ENCODE measurements around the gene CARD8.

CARD8 gene

DNA sequence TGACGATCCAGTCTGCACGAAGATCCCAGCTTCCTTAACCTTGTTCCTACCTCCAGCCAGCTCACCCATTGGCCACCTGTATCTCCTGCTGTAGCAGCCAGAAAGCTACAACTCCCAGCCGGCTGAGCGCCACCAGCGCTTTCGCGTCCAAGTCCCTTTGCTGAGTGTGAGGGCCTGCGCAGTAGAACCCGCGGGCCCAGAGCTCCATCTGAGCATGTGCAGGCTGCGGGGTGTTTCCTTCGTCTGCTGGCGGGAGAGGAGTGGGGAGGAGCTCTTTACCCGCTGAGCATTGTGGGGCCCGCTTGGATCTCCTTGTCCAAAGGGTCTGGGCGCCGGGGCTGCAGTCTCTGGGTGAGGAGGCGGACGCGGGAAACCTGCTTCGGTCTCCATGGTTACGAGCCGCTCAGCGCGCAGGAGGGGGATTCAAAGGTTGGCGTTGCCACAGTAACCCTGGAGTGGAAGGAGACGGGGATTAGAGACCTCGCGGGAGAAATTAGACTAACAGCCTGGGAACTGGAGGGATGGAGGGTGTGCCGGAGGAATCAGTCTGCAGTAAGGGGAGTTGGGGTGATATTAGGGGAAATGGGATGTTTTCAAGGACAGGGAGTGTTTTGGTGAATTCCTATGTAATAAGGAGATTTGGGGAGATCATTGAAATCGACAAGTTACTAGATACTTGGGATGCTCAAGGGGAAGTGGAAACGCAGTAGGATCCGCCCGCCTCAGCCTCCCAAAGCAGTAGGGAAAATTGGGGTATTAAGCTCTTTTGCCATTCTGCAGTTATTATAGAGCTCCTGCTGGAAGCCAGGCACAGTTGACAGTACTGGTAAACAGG lies 51.7 kb downstream of the CARD8 start:
- peak; percentile 89 for DNase-seq

DNA sequence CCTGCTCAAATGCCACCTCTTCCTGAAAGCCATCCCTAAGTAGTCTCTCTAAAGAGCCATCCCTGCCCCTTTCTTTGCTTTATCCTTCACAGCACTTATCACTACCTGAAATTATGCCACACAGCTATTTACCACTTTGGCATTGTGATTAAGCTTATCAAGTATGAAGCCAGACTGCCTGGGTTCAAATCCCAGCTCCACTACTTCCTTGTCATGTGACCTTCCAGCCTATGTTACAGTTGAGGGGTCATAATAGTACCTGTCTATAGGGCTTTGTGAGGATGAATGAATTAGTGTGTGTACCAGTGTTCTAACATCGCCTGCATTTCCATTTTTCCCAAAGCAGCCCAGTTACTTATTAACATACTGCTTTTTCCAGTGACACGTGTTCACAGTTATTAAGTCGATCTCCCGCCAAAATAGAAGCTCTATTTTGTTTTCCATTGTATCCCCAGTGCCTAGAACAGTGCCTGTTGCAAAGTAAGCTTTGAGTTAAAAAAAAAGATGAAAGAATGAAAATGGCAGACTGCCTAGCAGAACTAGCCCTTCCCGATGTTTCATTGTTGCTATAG lies 52.4 kb downstream of the CARD8 start:
- DNase-seq = no peak

DNA sequence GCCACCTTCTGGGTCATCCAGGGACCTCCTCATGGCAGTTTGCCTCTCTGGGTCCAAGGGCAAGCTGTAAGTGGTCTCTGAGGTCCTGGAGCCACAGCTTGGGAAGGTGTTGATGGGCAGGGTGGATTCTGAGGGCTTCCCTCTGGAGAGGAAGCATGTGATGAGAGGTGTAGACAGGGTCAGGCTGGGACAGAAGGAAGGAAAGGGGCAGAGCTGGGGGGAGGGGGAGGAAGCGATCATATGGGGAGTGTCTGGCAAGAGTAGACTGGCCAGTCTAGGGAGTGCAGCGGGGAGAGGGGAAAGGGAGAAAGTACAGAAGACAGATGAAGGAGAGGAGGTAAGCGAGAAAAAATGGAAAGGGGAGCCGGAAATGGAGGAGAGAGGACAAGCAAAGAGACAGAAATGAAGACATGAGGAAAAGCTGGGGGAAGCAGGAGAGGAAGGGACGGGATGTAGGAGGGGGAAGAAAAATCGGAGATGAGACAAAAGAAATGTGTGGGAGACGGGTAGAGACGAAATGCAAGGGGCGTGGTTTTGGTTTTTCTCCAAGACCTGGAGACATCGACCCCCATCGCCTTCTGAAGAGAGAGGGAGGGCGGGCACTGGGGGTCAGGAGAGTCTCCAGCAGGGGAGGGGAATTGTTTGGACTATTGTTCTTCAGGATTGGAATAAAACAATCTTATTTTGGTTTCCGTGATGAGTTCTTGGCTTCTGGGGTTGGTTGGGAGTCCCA lies 58.6 kb downstream of the CARD8 start:
- no peak for DNase-seq

DNA sequence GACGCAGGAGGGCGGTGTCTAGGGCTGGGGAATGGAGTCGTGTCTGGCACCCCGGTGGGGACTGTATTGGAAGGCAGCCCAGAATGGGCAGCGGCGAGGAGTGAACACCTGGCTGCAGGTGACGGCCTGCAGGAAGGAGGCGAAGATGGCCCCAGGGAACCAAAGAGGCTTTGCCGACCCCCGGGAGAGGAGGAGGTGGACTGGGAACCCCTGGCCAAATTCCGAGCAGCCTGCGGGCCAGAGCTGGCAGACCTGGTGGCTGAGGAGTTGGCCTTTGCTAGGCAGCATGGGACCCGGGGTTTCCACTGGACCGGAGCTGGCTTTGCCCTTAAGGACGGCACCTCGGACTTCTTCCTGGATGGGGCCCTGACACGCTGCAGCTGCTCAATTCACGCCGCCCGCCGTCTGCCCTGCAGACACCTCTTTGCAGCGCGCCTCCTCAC lies 59.4 kb downstream of the CARD8 start:
- DNase-seq = no peak

DNA sequence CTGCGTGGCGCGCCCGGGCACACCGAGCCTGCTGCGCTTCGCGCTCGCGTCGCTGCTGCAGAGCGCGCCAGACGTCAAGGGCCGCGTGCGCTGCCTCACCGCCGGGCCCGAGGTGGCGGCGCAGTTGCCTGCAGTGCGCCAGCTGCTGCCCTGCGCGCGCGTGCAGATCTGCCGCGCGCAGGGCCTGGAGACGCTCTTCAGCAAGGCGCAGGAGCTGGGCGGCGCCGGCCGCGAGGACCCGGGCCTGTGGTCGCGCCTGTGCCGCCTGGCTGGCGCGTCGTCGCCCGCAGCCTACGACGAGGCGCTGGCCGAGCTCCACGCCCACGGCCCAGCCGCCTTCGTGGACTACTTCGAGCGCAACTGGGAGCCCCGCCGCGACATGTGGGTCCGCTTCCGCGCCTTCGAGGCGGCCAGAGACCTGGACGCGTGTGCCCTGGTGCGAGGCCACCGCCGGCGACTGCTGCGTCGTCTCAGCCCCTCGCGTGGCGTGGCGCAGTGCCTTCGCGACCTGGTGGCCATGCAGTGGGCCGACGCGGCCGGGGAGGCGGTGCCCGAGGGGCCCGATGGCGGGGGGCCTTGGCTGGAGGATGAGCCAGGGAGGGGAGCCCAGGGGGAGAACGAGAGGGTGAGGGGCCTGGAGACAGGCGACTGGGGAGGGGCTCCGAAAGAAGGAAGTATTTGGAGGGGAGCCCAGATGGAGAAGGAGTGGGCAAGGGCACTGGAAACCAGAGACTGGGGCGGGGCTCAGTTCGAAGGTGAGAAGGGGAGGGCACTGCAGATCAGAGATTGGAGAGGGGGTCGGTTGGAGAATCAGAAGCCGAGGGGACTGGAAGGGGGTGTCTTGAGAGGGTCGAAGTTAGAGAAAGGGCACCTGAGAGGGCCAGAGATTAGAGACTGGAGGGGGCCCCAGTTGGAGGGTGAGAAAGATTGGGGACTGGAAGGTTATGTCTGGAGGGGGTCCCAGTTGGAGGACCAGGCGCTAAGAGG lies 60.6 kb downstream of the CARD8 start:
- no peak for DNase-seq

DNA sequence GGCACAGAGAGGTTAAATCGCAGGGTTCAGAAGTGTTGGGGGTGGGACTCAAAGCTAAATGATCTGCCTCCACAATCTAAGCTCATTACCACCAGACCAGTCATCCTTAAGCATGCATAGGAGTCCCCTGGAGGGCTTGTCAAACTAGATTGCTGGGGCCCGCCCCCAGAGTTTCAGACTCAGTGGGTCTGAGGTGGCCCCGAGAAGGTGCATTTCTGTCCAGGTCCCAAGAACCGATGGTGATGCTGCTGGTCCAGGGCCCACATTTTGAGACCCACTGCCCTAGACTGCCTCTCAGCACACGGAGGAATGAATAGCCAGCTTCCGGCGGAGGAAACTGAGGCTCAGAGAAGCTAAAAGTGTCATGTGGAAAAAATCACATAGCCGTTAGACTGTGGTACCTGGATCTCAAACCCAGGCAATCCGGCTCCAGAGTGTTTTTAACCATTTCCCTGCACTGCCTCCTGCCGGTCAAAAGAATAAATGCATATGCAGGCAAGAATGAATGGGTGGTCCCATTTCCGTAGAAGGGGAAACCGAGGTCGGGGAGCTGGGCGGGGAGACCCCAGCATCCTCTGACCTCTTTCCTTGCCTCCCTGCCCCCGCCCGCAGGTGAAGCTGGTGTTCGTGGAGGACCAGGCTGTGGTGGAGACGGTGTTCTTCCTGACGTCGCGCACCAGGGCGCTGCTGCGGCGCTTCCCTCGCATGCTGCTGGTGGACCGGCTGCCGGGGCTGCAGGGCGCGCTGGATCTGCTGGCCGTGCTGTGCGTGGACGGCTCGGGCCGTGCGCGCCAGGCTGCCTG lies 61.5 kb downstream of the CARD8 start:
- no peak for DNase-seq

DNA sequence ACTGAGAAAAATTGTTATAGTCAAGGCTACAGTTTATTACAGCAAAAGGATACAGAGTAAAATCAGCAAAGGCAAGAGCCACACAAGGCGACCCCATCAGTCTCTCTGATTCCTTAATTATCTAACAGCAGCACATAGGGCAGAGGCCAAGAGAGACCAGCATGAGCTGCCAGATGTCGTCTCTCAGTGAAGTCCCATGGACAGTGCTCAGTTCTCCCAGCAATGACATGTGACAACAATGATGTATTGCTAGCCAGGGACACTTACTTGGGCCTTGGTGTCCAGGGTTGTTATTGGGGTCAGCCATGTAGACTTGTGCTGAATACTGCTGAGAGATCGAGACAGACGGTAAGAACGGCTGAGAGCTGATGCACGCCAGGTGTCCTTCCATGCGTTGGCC lies 63.0 kb downstream of the CARD8 start:
- no peak for DNase-seq

DNA sequence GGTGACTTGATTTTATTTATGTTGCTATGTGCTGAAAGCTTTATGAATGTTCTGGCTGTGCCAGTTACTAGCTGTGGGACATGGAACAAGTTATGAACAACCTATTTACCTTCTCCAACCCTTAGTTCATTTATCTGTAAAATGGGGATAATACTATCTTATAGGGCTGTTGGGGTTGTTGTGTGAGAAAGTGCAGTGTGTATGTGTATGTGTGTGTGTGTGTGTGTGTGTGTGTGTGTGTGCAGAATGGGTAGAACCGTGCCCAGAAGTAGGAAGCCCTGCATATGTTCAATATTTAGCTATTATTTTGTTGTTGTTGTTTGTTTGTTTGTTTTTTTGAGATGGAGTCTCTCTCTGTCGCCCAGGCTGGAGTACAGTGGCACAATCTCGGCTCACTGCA lies 64.8 kb downstream of the CARD8 start:
- DNase-seq = no peak

DNA sequence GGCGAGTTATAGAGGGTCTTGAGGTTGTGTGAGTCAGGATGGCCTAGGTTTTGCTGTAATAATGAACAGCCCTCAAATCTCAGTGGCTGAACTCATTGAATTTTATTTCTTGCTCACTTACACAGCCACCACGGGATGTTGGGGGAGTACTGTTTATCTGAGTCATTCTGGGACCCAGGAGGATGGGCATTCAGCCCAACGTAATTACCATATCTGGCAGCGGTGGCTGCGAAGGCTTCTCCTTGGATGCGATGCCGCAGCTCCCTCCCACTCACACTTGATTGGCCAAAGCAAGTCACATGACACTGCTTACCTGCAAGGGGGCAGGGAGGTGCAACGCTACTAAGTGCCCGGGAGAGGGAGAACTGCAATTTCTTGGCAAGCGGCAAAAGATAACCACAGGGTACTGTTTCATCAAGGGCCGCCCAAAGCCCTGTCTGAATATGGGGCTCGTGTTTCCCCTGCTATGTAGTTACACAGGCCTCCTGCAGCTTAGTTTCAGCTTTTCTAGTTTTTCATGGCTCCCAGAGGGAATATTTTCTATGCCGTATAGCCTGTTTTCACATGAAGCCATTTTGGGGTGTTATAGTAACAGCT lies 65.3 kb downstream of the CARD8 start:
- peak; percentile 56 for DNase-seq

DNA sequence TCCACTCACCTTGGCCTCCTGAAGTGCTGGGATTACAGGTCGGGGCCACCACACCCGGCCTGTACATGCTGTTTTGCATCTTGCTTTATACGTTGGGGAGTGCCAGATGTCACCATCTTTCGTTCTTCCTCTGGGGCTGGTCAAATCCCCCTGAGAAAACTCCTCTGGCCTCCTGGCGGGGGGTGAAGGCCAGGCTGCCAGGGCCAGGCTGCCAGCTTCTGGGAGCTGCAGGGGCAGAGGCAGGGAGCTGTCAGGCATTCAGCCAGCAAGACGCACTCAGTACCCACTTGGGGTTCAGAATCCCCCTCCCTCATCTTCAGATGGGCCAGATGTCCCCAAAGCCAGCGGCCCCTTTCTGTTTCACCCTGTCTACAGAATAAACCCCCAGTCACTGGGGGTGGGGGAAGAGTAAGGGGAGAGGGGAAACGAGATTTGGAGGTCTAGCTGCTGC lies 69.1 kb downstream of the CARD8 start:
- no peak for DNase-seq

DNA sequence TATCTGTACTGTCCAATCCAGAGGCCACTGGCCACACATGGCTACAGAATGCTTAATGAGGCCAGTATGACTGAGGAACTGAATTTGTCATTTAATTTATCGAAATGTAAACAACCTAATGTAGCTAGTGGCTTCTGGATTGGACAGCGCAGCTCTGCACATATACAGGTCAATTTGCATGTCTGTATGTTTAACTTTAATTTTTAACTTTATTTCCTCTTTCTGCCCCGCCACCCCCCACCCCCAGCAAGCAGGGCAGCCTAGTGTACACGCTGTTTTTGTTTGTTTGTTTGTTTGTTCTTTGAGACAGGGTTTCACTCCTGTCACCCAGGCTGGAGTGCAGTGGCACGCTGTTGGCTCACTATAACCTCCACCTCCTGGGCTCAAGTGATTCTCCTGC lies 69.7 kb downstream of the CARD8 start:
- DNase-seq = no peak

DNA sequence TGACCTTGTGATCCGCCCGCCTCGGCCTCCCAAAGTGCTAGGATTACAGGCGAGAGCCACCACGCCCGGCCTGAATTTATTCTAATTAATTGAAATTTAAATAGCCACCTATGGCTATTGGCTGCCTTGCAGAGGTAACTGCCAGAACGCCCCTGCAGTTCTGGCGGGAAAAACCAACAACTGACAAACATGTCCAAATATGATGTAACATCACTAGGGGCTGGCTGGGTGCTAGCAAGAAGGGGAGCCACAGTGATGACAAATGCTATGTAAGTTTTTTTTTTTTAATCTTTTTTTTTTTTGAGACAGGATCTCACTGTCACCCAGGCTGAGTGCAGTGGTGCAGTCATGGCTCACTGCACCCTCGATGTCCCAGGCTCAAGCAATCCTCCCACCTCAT lies 72.4 kb downstream of the CARD8 start:
- no peak for DNase-seq

DNA sequence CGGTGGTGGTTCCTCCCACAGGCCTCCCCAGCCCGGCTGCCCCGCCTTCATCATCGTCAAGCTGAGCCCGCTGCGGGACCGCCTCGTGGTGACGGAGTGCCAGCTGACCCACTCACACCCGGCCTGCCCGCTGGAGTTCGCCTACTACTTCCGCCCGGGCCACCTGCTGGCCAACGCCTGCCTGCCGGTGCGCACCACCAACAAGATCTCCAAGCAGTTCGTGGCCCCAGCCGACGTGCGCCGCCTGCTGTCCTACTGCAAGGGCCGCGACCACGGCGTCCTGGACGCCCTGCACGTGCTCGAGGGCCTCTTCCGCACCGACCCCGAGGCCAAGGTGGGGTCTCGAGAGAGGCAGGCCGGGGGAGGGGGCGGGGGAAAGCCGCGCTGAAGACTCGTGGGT lies 73.3 kb downstream of the CARD8 start:
- DNase-seq = no peak

DNA sequence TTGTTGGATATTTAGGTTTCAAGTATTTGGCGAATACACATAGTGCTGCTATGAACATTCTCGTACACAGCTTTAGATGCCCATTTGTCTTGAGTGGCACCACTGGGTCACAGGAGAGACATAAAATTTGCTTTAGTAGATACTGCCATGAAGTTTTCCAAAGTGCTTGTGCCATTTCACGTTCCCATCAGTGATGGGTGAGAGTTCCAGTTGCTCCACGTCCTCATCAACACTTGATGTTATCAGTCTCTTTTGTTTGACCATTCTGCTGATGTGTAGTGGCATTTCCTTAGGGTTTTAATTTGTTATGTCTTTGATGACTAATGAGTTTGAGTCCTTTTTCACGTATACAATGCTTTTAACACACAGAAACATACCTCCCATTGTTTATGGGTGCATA lies 74.2 kb downstream of the CARD8 start:
- DNase-seq = no peak

DNA sequence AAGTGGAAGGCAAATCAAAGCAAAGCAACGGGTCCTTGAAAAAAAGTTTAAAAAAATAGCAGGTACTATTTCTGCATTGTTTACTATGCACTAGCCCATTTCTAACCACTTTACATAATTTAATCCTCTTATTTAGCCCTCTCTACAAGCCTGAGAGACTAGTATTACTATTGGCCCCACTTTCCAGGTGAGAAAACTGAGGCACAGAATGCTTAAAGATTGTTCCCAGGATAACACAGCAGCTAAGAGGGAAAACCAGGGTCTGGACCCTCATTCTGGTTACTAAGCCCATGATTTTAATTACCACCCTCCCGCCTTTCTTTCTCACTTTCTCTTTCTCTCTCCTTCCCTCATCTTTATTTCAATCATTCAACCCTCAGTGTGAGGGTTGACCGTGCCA lies 79.5 kb downstream of the CARD8 start:
- DNase-seq = no peak

DNA sequence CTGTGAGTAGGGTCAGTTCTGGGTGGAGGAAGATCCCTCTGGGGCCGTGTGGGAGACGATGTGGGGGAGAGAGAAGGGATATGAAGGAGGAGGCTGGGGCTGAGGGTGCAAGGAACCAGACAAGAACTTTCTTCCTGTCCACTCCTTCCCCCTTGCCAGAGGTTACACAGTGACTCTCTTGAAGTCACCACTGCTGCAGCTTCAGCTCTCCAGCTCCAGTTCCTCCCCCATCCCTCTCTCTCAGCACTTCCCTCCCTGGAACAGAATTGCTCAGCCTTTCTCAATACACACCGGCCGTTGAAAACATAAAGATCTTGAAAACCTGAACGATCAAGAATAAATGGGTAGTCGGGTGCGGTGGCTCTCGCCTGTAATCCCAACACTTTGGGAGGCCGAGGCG lies 80.1 kb downstream of the CARD8 start:
- no peak for DNase-seq

DNA sequence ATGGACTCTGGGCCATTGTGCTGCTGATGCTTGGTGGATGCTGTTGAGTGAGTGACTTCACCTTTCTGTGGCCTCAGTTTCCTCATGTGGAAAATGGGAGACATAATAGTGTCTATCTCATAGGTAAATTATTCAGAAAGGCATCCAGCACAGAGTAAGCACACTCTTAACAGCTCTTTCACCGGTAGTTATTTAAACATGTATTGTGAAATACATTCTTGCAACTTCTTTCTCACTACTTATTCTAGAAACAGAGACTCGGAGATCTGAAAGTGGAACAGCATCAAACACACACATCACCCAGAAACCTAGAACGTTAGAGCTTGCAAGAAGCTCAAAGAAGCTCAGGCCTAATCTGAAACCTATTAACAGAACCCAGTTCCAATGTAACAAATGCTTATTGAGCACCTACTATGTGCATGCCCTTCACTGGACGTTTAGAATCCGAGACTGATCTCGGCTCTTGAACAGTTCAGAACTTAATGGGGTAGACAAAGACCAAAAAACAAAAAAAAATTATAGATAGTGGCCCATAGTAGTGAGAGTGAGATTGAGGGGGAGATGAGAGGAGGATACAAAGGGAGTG lies 81.2 kb downstream of the CARD8 start:
- no peak for DNase-seq

DNA sequence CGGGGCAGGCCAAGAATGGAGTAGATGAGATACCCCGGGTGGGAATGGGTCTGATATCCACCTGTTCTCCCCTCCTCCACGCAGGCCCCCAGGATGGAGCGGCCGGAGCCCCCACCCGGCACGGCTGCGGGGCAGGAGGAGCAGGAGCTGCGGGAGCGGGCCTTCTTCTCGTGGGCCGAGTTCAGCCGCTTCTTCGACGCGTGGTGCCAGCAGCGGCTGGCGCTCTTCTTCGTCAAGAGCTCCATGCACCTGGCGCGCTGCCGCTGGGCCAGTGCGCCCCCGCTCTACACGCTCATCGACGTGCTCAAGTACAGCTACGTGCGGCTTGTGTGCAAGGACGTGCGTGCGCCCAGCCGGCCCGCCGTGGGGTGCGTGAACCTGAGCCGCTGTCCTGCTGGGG lies 84.0 kb downstream of the CARD8 start:
- DNase-seq = no peak

DNA sequence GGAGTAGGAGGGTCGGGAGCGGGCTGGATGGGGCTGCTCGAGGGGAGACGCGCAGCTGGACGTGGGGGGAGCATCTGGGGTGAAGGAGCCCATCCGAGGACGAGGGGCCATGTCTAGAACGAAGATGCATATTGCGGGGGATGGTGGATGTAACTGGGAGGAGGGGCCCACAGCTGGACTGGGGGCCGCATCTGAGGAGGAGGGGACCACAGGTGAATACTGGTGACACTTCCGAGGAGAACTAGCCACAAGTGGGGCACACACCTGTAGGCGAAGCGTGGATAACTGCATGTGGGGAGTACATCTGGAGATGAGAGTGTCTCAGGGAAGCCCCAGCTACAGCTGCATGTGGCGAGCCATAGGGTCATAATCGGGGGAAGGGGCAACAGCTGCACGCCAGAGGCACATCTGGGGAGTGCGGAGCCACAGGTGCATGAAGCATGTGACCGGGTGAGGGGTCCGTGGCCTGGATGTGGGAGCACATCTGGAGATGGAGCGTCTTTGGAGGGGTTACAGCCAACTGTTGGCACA lies 84.8 kb downstream of the CARD8 start:
- peak; percentile 8 for DNase-seq

DNA sequence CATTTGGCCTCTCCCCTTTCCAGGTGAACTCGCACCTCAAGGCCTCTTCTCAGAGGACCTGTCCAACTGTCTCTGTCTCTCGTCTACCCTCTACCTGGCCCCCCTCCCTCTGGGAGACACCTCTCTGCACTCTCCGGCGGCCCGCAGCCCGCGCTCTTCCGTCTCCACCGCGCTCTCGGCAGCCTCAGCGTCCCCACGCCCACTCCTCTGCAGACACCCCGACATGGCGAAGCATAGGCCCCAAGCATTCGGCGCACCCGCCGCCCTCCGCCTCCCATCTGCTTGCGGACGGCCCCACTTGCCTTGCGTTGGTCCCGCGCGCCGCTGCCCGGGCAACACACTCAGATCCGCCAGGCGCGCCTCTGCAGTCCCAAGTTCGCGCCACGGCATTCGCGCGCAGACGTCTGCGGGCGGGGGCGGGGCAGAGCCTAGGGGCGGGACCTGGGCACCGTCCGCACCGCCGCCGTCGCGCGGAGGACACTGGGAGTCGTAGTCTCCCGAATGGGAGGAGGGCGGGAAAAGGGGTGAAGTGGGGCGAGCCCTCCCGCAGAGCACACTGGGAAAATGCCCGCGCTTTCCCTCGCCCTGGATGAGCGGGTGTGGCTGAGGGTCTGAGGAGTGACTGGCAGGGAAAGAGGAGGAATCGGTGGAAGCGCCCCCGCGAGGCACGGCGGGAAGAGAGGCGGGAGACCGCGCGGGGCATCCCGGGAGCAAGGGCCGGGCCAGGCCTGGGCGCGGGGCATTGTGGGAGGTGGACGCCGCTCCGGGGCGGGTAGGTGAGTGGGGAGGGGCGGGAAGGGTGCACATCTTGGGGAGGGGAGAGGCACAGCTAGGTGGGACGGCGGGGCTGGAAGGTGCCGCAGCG lies 85.5 kb downstream of the CARD8 start, which contains the start of the genes LIG1 and ZSWIM9:
LIG1 (minus strand) TSS at position 406 of the 865 bp plus-strand sequence. CDS start 4,778 bp downstream, outside the sequence.
ZSWIM9 (plus strand) TSS at position 742 of the 865 bp plus-strand sequence. CDS start 1,123 bp downstream, outside the sequence.
- peak; percentile 91 for DNase-seq

All from central memory CD4-positive, alpha-beta T cell (primary cell).